Inflammatory macrophage treated with lipopolysaccharide for 1 hour (primary cell): ENCODE data around the gene FBXO8.

Experiments
- DNase-seq, 2 donors: peaks; one replicate each; pipeline ENCODE4 v3.0.0-alpha.2; 2020 to 2022

Gene FBXO8

DNA sequence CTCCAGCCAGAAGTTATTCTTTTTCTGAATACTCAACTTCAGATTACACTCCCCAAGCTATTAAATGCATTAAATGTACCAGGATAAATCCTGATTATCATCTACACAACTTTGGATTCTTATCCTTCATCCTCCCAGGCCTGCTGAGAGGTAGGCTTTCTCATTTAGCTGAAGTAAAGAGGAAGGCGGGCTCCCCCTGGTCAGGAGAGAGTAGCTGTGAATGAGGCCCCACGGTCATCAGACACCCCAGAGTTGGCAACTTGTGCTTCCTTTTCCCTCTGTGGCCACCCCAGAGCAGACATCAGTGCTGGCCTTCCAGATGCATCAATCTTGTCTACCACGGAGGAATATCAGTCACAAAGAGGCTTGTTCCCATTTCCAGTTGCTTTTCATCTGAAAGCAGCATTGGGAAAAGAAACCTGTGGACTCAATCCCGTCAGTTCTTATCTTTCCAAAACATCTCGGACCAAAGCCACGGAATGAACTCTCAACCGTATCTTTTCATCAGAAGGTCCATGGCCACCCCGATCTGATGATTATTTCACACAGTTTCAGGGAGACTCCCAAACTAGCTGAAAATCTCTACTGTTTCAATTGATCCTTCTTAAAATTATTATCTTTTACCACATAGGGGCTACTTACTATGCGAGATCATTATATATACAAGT is 79.2 kb downstream of the FBXO8 start:
- no peak for DNase-seq

GRCh38 chr4:174201871-174202270 is 81.6 kb downstream of the FBXO8 start:
- DNase-seq: no peak

DNA sequence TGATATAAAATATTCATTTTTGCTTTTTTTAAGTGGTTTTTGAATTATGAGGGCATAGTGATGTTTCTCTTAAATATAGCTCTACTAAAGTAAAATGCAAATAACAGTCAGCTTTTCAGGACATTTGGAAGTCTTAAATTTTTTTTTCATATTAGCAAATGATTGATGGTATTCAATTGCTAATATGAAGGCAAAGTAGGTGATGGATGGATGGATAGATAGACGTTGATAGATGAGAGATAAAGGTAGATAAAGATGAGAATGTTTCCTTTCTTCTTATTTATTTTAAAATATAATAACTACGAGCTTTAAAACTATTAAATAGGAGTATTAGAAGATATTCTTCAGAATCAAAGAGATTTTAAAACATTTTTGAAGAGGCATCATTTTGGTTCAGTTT is 83.7 kb downstream of the FBXO8 start:
- no peak for DNase-seq

- no peak for DNase-seq
Observed at GRCh38 chr4:174198828-174199227, 84.6 kb downstream of the FBXO8 start.

DNA sequence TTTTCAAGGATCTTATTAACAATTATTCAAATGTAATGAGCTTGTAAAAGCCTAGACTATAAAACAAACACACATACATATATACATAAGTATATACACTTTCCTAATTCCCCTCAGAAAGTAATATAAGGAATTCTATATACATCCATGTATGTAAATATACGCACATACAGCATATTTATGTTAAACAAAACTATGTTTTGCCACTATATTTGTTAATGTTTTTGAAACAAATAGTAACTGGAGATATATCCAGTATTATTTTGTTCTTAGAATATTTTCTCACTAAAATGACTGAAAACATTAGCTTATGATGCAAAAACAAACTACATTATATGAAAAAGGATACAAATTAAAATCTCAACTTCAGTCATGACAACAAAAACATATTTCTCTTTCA is 85.1 kb downstream of the FBXO8 start:
- DNase-seq: no peak

DNA sequence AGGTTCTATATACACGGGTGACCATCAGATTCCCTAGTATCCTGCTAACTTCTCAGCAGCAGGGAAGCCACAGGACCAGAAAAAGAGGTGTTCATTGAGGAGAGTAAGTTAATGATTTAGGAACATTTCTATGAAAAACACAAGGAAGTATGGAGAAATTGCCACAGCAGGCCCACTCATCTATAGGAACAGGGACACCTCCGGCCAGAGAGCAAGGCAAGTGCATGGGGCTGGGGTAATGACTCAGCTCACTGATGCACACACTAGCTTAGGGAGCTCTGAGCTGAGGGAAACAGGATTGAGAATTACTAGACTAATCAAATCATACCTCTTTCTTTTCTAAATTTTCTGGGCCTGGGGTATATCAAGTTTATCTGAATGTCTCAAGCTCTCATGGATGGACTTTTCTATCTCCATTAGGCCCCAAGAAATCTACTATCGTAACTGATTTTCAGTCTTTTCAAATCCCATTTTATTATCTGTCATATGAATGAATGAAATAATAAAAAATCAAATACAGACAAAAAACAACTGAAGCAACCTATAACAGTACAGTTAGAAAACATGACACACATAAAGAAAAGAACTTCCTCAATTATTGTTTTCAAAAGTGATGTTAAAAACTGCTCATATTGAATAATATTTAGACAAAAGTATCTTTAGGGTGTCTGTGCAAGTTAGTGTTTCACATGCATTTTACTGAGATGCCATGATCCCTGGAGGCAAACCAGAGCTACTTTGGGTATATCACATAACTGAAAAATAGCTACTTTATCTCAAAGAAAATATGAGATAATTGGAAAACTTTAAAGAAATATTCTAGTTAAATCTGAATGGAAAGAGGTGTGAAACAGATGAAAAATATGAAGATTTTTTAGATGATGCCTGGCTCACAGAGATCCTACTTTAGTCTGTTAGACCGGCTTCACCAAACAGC is 89.8 kb downstream of the FBXO8 start:
- no peak for DNase-seq

DNA sequence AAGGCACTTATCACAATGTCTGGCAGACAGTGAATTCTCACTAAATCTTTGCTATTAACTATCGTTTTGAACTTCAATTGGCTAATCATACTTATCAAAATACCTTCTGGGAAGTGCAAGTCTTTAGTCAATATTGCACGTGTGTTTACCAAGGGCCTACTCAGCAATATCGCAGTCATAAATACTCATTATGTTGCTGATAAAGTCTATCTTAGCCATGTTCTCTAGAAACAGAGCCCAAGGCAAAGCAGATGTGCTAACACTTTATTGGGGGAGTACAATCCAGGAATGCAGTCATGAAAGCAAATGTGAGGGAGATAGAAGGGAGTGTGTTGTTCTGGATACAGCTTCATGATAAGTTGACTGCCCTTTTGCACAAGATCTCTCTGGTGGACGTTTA is 90.5 kb downstream of the FBXO8 start:
- no peak for DNase-seq

- DNase-seq: no peak
Observed at GRCh38 chr4:174190832-174191500, 92.5 kb downstream of the FBXO8 start.

DNA sequence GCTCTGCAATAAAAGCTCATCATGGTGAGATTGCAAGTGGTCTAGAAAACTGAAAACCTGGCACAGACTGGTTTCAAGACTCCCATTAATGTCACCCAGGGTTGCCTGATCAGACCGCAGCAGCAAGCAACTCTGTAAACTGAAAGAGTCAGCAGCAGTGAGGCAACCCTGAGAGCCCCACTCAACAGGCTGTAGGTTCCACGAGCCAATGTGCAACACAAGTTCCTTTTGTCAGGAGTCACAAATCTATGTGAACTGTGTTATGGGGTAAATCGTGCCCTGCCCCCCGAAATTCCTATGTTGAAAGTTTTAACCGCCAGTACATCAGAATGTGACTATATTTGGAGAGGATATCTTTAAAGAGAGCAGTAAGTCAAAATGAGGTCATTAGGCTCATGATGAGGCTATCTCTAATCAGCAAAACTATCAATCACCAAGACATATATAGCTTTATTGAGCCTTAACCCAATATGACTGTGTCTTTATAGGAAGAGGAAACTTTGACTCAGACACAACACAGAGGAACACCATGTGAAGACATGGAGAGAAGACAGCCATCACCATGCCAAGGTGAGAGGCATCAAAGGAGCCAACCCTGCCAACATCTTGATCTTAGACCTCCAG is 94.0 kb downstream of the FBXO8 start:
- DNase-seq: no peak
